PC-3 (cell line): ENCODE data around the gene PSAP. TPM values are rescaled to one million over a fixed set of nuclear protein-coding genes. Genes with fewer than 3 reads are reported as not detected.
A peak's percentile ranks its signal among the peaks of the same experiment; 100 is the strongest.

Experiments used
- ATAC-seq: fragments of 200-7000 bp; cut with Tn5 transposase; 2 replicates; pipeline ENCODE4 v1.9.1; 2020; ENCODE audit warnings: mild to moderate bottlenecking, moderate library complexity
- BruUV-seq: library from RNA; stranded (reverse); fragments of 400-500 nt; replicated peaks from 2 replicates; lab custom pipeline; 2021; lab: Mats Ljungman, UMichigan
- CTCF ChIA-PET: fragments of 300-600 bp; sonication (Branson Sonifier 250); formaldehyde crosslinking; loops from one replicate; lab custom pipeline; 2022; ENCODE audit warnings: antibody characterized with exemption; lab: Charles Lee
- POLR2A ChIA-PET: fragments of 300-600 bp; sonication (Branson Sonifier 250); formaldehyde crosslinking; loops from one replicate; lab custom pipeline; 2022; ENCODE audit warnings: antibody characterized with exemption; ENCODE audit not compliant: unreplicated experiment; lab: Charles Lee
- DNase-seq: peaks from one replicate; pipeline ENCODE4 v3.0.0-alpha.2; 2015
- H2AFZ ChIP-seq: fragments of 300-600 bp; sonication (generic); 2 replicates; pipeline ENCODE4 v1.6.0; 2016; ENCODE audit warnings: antibody characterized with exemption, low read length
- H3F3A ChIP-seq: fragments of 300-600 bp; sonication (generic); one replicate; pipeline ENCODE4 v1.6.0; 2017; ENCODE audit warnings: antibody characterized with exemption, low read length, control low read depth, mild to moderate bottlenecking; ENCODE audit not compliant: unreplicated experiment
- H3K27ac ChIP-seq: fragments of 300-600 bp; sonication (generic); 2 replicates; pipeline ENCODE4 v1.5.1; 2016; ENCODE audit warnings: mild to moderate bottlenecking, low read length
- H3K27me3 ChIP-seq: fragments of 300-600 bp; sonication (generic); 2 replicates; pipeline ENCODE4 v1.6.1; 2016; ENCODE audit warnings: low read length, mixed read lengths
- H3K36me3 ChIP-seq: fragments of 300-600 bp; sonication (generic); 2 replicates; pipeline ENCODE4 v1.6.1; 2016; ENCODE audit warnings: low read depth, mixed run types, low read length, mixed read lengths
- H3K4me1 ChIP-seq: fragments of 300-600 bp; sonication (generic); 2 replicates; pipeline ENCODE4 v1.5.1; 2016; ENCODE audit warnings: low read length; ENCODE audit not compliant: insufficient read depth
- H3K4me2 ChIP-seq: fragments of 300-600 bp; sonication (generic); 2 replicates; pipeline ENCODE4 v1.6.0; 2016; ENCODE audit warnings: low read length
- H3K4me3 ChIP-seq: fragments of 300-600 bp; sonication (generic); 2 replicates; pipeline ENCODE4 v1.5.1; 2016; ENCODE audit warnings: mild to moderate bottlenecking, low read length, mixed read lengths
- H3K79me2 ChIP-seq: fragments of 300-600 bp; sonication (generic); 2 replicates; pipeline ENCODE4 v1.6.1; 2017; ENCODE audit warnings: low read length, mixed read lengths
- H3K9ac ChIP-seq: fragments of 300-600 bp; sonication (generic); 2 replicates; pipeline ENCODE4 v1.6.0; 2016; ENCODE audit warnings: mild to moderate bottlenecking, low read length
- H3K9me2 ChIP-seq: fragments of 300-600 bp; sonication (generic); replicated peaks from 2 replicates; pipeline ENCODE4 v1.6.1; 2016; ENCODE audit warnings: mixed run types, low read length, mixed read lengths
- H3K9me3 ChIP-seq: fragments of 300-600 bp; sonication (generic); 2 replicates; pipeline ENCODE4 v1.6.1; 2016; ENCODE audit warnings: low read length, mixed read lengths
- H4K20me1 ChIP-seq: fragments of 300-600 bp; sonication (generic); 2 replicates; pipeline ENCODE4 v1.6.1; 2016; ENCODE audit warnings: low read length, mixed read lengths
- CTCF ChIP-seq: fragments of 300-600 bp; sonication (generic); conservative IDR thresholded peaks from 2 replicates; pipeline ENCODE4 v1.5.1; 2017; ENCODE audit warnings: antibody characterized with exemption, low read depth, mild to moderate bottlenecking, low read length
- EZH2 ChIP-seq: fragments of 300-600 bp; sonication (generic); IDR thresholded peaks from one replicate; pipeline ENCODE4 v1.6.1; 2017; ENCODE audit warnings: antibody characterized with exemption, mild to moderate bottlenecking, low read length; ENCODE audit not compliant: unreplicated experiment
- EZH2phosphoT487 ChIP-seq: fragments of 300-600 bp; sonication (generic); IDR thresholded peaks from 2 replicates; pipeline ENCODE4 v1.6.1; 2018; ENCODE audit warnings: mild to moderate bottlenecking, antibody characterized with exemption, low read length, borderline replicate concordance
- intact Hi-C: fragments of 100-400 bp; cut with micrococcal nuclease; formaldehyde crosslinking; loops from 2 replicates; pipeline ENCODE4 v1.9.0; 2023
- total RNA-seq: library from RNA; depleted of rRNA; stranded (reverse); fragments of >200 nt; gene quantifications from 2 replicates; pipeline ENCODE4 v1.2.3, GENCODE V29; 2014

The PSAP gene
- total RNA-seq, 1 experiment from 2014 or later = 334 TPM

GRCh38 chr10:71772832-71773220 is 78.2 kb downstream of the PSAP start:
- Histone ChIP-seq H2AFZ (peak overlapping the region; percentile 90; the same call in 1 of the 2 replicates), H4K20me1 (no peaks in the 10 kb centered on the region), H3K9ac (0 out of 2 replicates have a peak overlapping the region, but pooled peaks have one; percentile 36), H3K4me3 (peak overlapping the region; percentile 72), H3K36me3 (no peaks in the 10 kb centered on the region), H3K4me1 (peaks cover 20% of the 10 kb centered on the region), H3F3A (no peaks in the 10 kb centered on the region), H3K9me3 (no peaks in the 10 kb centered on the region), H3K9me2 (no peaks in the 10 kb centered on the region), H3K79me2 (no peaks in the 10 kb centered on the region), H3K4me2 (peak overlapping the region; percentile 97), H3K27me3 (no peaks in the 10 kb centered on the region), H3K27ac (no peak overlapping the region)
- TF ChIP-seq CTCF (no peak), EZH2phosphoT487 (no peak), EZH2 (no peak)
- BruUV-seq = TSS peak; percentile 44
- intact Hi-C loops = loop anchor here (5.0 kb wide), 1 partner anchor 39 kb away; no protein-coding TSS in a partner anchor
- ATAC-seq (peak; percentile 14), DNase-seq (no peak)
- POLR2A ChIA-PET = interaction anchor here (0.5 kb wide), 1 partner anchor 75 kb away, joined by 3 read pairs; no protein-coding TSS in a partner anchor
- CTCF ChIA-PET = interaction anchor here (0.7 to 1.8 kb wide), 2 partner anchors 33 to 64 kb away, joined by 5 to 7 read pairs; no protein-coding TSS in a partner anchor

- ChIA-PET POLR2A (no interaction called here), CTCF (interaction anchor here (1.8 kb wide), 1 partner anchor 64 kb away, joined by 7 read pairs; no protein-coding TSS in a partner anchor)
- Histone ChIP-seq H3K27ac (no peak overlapping the region), H3K4me3 (peak overlapping the region; percentile 72; the same call in 1 of the 2 replicates), H3F3A (no peaks in the 10 kb centered on the region), H3K4me1 (peaks cover 28% of the 10 kb centered on the region), H3K79me2 (no peaks in the 10 kb centered on the region), H3K9me3 (no peaks in the 10 kb centered on the region), H3K9me2 (no peaks in the 10 kb centered on the region), H3K4me2 (peak overlapping the region; percentile 97; the same call in 1 of the 2 replicates), H4K20me1 (no peaks in the 10 kb centered on the region), H3K36me3 (no peaks in the 10 kb centered on the region), H3K9ac (no peak overlapping the region), H3K27me3 (no peaks in the 10 kb centered on the region), H2AFZ (no peak overlapping the region)
- no peak for TF ChIP-seq EZH2phosphoT487
- no peak for TF ChIP-seq CTCF
- no peak for TF ChIP-seq EZH2
- DNase-seq (peak; percentile 73), ATAC-seq (peak; percentile 34)
- intact Hi-C loops = loop anchor here (5.0 kb wide), 1 partner anchor 40 kb away; no protein-coding TSS in a partner anchor
- BruUV-seq = no TSS peak
These were observed 79.0 kb downstream of the PSAP start for GRCh38 chr10:71771821-71772617.

GRCh38 chr10:71771204-71771603 is 79.8 kb downstream of the PSAP start:
- no peaks in the 10 kb centered on the region for H4K20me1 ChIP-seq
- H3K27ac ChIP-seq = no peak overlapping the region
- no peaks in the 10 kb centered on the region for H3K9me3 ChIP-seq
- H3K36me3 ChIP-seq = no peaks in the 10 kb centered on the region
- no peaks in the 10 kb centered on the region for H3K79me2 ChIP-seq
- H3K4me3 ChIP-seq = no peak overlapping the region
- no peaks in the 10 kb centered on the region for H3K9me2 ChIP-seq
- no peak for DNase-seq
- intact Hi-C loops = loop anchor here (5.0 kb wide), 1 partner anchor 41 kb away; no protein-coding TSS in a partner anchor
- no peak for TF ChIP-seq EZH2phosphoT487
- no peak for TF ChIP-seq EZH2
- no peak for TF ChIP-seq CTCF
- H3K4me1 ChIP-seq = peaks cover 36% of the 10 kb centered on the region
- ChIA-PET POLR2A (no interaction called here), CTCF (no interaction called here)
- H3K4me2 ChIP-seq = no peak overlapping the region
- H3K27me3 ChIP-seq = no peaks in the 10 kb centered on the region
- H2AFZ ChIP-seq = no peak overlapping the region
- BruUV-seq = no TSS peak
- H3F3A ChIP-seq = no peaks in the 10 kb centered on the region
- H3K9ac ChIP-seq = no peak overlapping the region
- no peak for ATAC-seq
